ENCODE results near the gene CFAP300.

DNA sequence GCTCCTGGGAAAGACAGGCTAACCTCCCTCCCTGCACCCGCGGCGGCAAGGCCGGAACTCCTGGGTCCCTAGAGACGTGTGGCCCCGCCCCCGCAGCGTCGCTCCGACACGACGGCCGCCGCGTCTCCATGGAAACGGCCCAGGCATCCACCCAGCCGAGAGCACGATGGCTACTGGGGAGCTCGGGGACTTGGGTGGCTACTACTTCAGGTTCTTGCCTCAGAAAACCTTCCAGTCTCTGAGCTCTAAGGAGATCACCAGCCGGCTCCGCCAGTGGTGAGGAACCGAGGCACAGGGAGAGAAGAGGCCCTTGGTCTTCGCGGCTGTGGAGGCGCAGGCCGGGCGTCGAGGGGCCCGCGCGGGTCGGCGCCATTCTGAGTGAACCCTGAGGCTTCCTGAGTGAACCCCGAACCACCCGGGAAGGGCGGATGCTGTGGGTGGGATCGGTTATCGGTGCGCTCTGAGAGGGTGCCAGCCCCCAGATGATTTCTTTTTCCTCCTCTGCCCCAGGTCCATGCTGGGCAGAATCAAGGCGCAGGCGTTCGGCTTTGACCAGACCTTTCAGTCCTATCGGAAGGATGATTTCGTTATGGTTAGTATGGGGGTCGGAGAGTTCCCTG lies at the start of gene CFAP300:
- TF ChIP-seq, protein P1, sequence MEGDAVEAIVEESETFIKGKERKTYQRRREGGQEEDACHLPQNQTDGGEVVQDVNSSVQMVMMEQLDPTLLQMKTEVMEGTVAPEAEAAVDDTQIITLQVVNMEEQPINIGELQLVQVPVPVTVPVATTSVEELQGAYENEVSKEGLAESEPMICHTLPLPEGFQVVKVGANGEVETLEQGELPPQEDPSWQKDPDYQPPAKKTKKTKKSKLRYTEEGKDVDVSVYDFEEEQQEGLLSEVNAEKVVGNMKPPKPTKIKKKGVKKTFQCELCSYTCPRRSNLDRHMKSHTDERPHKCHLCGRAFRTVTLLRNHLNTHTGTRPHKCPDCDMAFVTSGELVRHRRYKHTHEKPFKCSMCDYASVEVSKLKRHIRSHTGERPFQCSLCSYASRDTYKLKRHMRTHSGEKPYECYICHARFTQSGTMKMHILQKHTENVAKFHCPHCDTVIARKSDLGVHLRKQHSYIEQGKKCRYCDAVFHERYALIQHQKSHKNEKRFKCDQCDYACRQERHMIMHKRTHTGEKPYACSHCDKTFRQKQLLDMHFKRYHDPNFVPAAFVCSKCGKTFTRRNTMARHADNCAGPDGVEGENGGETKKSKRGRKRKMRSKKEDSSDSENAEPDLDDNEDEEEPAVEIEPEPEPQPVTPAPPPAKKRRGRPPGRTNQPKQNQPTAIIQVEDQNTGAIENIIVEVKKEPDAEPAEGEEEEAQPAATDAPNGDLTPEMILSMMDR (conservative IDR thresholded peaks at IDR 0.05): no peak
- TF ChIP-seq EZH2 (IDR thresholded peaks at IDR 0.05; ENCODE audit: low read depth): no peak

All from PC-9 (cell line).